Activated CD4-positive, CD25-positive, alpha-beta regulatory T cell (primary cell): ENCODE data around the gene MT1B.
A peak's percentile ranks its signal among the peaks of the same experiment; 100 is the strongest.
"Not testable (repeated sequence)": the region's sequence is repeated elsewhere in the genome, so short reads cannot be mapped to it uniquely, and the experiment has no call there.

Experiments used
- DNase-seq, 4 experiments: peaks; one replicate each; lab custom pipeline; 2025; lab: John Stamatoyannopoulos, UW

MT1B gene

GRCh38 chr16:56667581-56668571, 16.2 kb downstream of the MT1B start, which contains the start of gene MT1G:
Gene MT1G (minus strand): TSS chr16:56668065. CDS start chr16:56667993, 72 bp downstream.
- no peak for DNase-seq

GRCh38 chr16:56669005-56669839, 17.5 kb downstream of the MT1B start, which contains the start of gene MT1H:
Gene MT1H (plus strand): TSS chr16:56669814. CDS start chr16:56669885, 71 bp downstream.
- no peak for DNase-seq

GRCh38 chr16:56669840-56670619, 18.3 kb downstream of the MT1B start:
- DNase-seq = no peak

GRCh38 chr16:56670620-56670934, 18.9 kb downstream of the MT1B start:
- no peak for DNase-seq

- not testable (repeated sequence) for DNase-seq
Measured at GRCh38 chr16:56671691-56672090, 20.0 kb downstream of the MT1B start.

GRCh38 chr16:56672171-56672570, 20.5 kb downstream of the MT1B start:
- not testable (repeated sequence) for DNase-seq

GRCh38 chr16:56672761-56673536, 21.3 kb downstream of the MT1B start:
- DNase-seq = no peak

- no peak for DNase-seq
Measured at GRCh38 chr16:56673921-56674320, 22.2 kb downstream of the MT1B start.

GRCh38 chr16:56674570-56674969, 22.9 kb downstream of the MT1B start:
- DNase-seq = not testable (repeated sequence)

- DNase-seq = peak in 2 of 4 experiments; percentile 16 to 22
Measured at GRCh38 chr16:56675685-56676210, 24.1 kb downstream of the MT1B start.

GRCh38 chr16:56677474-56677873, 25.8 kb downstream of the MT1B start:
- DNase-seq = no peak

- no peak for DNase-seq
Measured at GRCh38 chr16:56679078-56679730, 27.5 kb downstream of the MT1B start.

- no peak for DNase-seq
Measured at GRCh38 chr16:56679818-56680217, 28.1 kb downstream of the MT1B start.

GRCh38 chr16:56681939-56682702, 30.4 kb downstream of the MT1B start, which contains the start of gene MT1X:
Gene MT1X (plus strand): TSS chr16:56682470. CDS start chr16:56682541, 71 bp downstream.
- peak; percentile 78 to 84 (median 80) for DNase-seq

- no peak for DNase-seq
Measured at GRCh38 chr16:56682703-56683397, 31.2 kb downstream of the MT1B start.

GRCh38 chr16:56683424-56684172, 31.9 kb downstream of the MT1B start:
- no peak for DNase-seq

GRCh38 chr16:56684256-56684925, 32.7 kb downstream of the MT1B start:
- no peak for DNase-seq
